GM12878 (cell line): ENCODE measurements around the gene HDHD3. TPM values are rescaled to one million over a fixed set of nuclear protein-coding genes. Genes with fewer than 3 reads are reported as not detected.

Experiments used
- ATAC-seq: fragments of 200-7000 bp; cut with Tn5 transposase; 3 replicates; pipeline ENCODE4 v1.9.1; 2020; ENCODE audit warnings: mild to moderate bottlenecking, moderate library complexity
- BruUV-seq: library from RNA; stranded (reverse); fragments of 400-500 nt; replicated peaks from 2 replicates; lab custom pipeline; 2021; lab: Mats Ljungman, UMichigan
- CTCF ChIA-PET: fragments of 300-600 bp; sonication (Branson Sonifier 250); formaldehyde crosslinking; extraction: SDS; loops from one replicate; lab custom pipeline; 2021; ENCODE audit warnings: inconsistent platforms; lab: Yijun Ruan, JAX
- POLR2A ChIA-PET: fragments of 350-600 bp; formaldehyde crosslinking; extraction: SDS; loops from one replicate; lab custom pipeline; 2021; ENCODE audit warnings: inconsistent platforms; lab: Charles Lee
- RAD21 ChIA-PET: fragments of 300-600 bp; sonication (Branson Sonifier 250); formaldehyde crosslinking; loops from one replicate; lab custom pipeline; 2023; ENCODE audit warnings: antibody characterized with exemption; ENCODE audit not compliant: unreplicated experiment; lab: Charles Lee
- SMC1A ChIA-PET: fragments of 300-600 bp; sonication (Branson Sonifier 250); formaldehyde crosslinking; loops from one replicate; lab custom pipeline; 2023; ENCODE audit not compliant: unreplicated experiment, uncharacterized antibody; lab: Charles Lee
- DNase-seq: peaks from one replicate; pipeline ENCODE4 v3.0.0-alpha.2; 2011; ENCODE audit warnings: low read depth, low spot score
- FAIRE-seq: peaks from 3 replicates; lab custom pipeline; 2011; peaks lifted over from hg19 to GRCh38; lab: Jason Lieb, UNC
- H2AFZ ChIP-seq: 2 replicates; pipeline ENCODE4 v1.6.0; 2011; ENCODE audit warnings: low read depth, low read length, control low read depth; ENCODE audit not compliant: control insufficient read depth
- H3K27ac ChIP-seq: 2 replicates; pipeline ENCODE4 v1.5.1; 2011; ENCODE audit warnings: control low read depth; ENCODE audit not compliant: control insufficient read depth, insufficient read depth
- H3K27me3 ChIP-seq, 2 experiments: replicated peaks in 1 of 2; 2 replicates each; pipeline versions ENCODE4 v1.6.0 to v1.6.1; 2011; ENCODE audit warnings: low read length in 1 of 2; ENCODE audit not compliant: control insufficient read depth in 2 of 2, insufficient read depth in 2 of 2
- H3K36me3 ChIP-seq, 2 experiments: 2 replicates each; pipeline ENCODE4 v1.5.1; 2011; ENCODE audit warnings: low read length in 1 of 2; ENCODE audit not compliant: control insufficient read depth in 2 of 2, insufficient read depth in 2 of 2
- H3K4me1 ChIP-seq: 2 replicates; pipeline ENCODE4 v1.6.1; 2011; ENCODE audit warnings: mild to moderate bottlenecking, low read length, moderate library complexity, mixed read lengths; ENCODE audit not compliant: control insufficient read depth, insufficient read depth
- H3K4me2 ChIP-seq: 2 replicates; pipeline ENCODE4 v1.6.0; 2011; ENCODE audit warnings: control low read depth; ENCODE audit not compliant: control insufficient read depth, insufficient read depth
- H3K4me3 ChIP-seq: fragments of 200-600 bp; sonication (generic); 2 replicates; pipeline ENCODE4 v1.5.1; 2016
- H3K79me2 ChIP-seq: 2 replicates; pipeline ENCODE4 v1.6.0; 2011; ENCODE audit warnings: low read length; ENCODE audit not compliant: control insufficient read depth, insufficient read depth
- H3K9ac ChIP-seq: 2 replicates; pipeline ENCODE4 v1.8.0; 2011; ENCODE audit warnings: low read length, control low read depth, mixed read lengths; ENCODE audit not compliant: control insufficient read depth, insufficient read depth
- H3K9me3 ChIP-seq: replicated peaks from 3 replicates; pipeline ENCODE4 v1.5.1; 2011; ENCODE audit warnings: mild to moderate bottlenecking, low read length; ENCODE audit not compliant: control insufficient read depth, insufficient read depth
- H4K20me1 ChIP-seq: 2 replicates; pipeline ENCODE4 v1.6.0; 2011; ENCODE audit not compliant: control insufficient read depth, insufficient read depth
- BRCA1 ChIP-seq: IDR thresholded peaks from 2 replicates; pipeline ENCODE4 v1.6.1; 2011; ENCODE audit warnings: low read depth, low read length, improper control_type of control experiment
- KLF5 ChIP-seq: fragments of 450-650 bp; IDR thresholded peaks from 2 replicates; pipeline ENCODE4 v1.6.1; 2014; ENCODE audit warnings: mild to moderate bottlenecking; ENCODE audit not compliant: partially characterized antibody
- MTA2 ChIP-seq: fragments of 450-650 bp; IDR thresholded peaks from 2 replicates; pipeline ENCODE4 v1.6.1; 2016; ENCODE audit warnings: low read depth, mild to moderate bottlenecking, moderate library complexity
- RAD51 ChIP-seq: fragments of 450-650 bp; IDR thresholded peaks from 2 replicates; pipeline ENCODE4 v1.6.1; 2016; ENCODE audit warnings: moderate library complexity, mild to moderate bottlenecking, inconsistent platforms
- RB1 ChIP-seq: fragments of 450-650 bp; formaldehyde crosslinking; IDR thresholded peaks from 2 replicates; pipeline ENCODE4 v1.6.1; 2017; ENCODE audit warnings: mild to moderate bottlenecking, borderline replicate concordance
- RCOR1 ChIP-seq: conservative IDR thresholded peaks from 2 replicates; pipeline ENCODE4 v1.6.1; 2012; ENCODE audit warnings: low read depth, low read length, improper control_type of control experiment
- SMAD5 ChIP-seq: IDR thresholded peaks from 2 replicates; pipeline ENCODE4 v1.6.1; 2016; ENCODE audit warnings: antibody characterized with exemption, low read depth
- STAT3 ChIP-seq: IDR thresholded peaks from 2 replicates; pipeline ENCODE4 v1.6.1; 2011; ENCODE audit warnings: low read depth, low read length, improper control_type of control experiment
- WGBS: methylation state at CpG from one replicate; pipeline ENCODE4 v1.1.6; 2016; ENCODE audit warnings: low lambda C conversion rate; ENCODE audit not compliant: insufficient replicate concordance, insufficient coverage; ENCODE audit errors: missing lambda C conversion rate; 5-methylcytosine and 5-hydroxymethylcytosine counted together
- in situ Hi-C: fragments of 300-500 bp; cut with MboI; formaldehyde crosslinking; loops from 9 replicates; pipeline ENCODE4 v1.14.3; 2018; ENCODE audit warnings: mixed read lengths
- intact Hi-C: fragments of 100-400 bp; cut with micrococcal nuclease; formaldehyde crosslinking; loops from one replicate; pipeline ENCODE4 v1.14.2; 2022; ENCODE audit not compliant: unreplicated experiment
- polyA plus RNA-seq, 11 experiments: library from polyadenylated mRNA; depleted of rRNA in 4 of 11; unstranded in 6 of 11; stranded (reverse) in 5 of 11; fragments of >200 nt; fragmentation: Nextera tagmentation in 4 of 11; fragmentation: Illumina TruSeq in 1 of 11; extraction: Ambion mirVana in 4 of 11; extraction: Trizol in 1 of 11; gene quantifications; 1 replicate in 1 of 11; 2 replicates in 10 of 11; pipeline versions ENCODE4 v1.2.1 to v1.2.3, GENCODE V29; 2011 to 2016; ENCODE audit warnings: inconsistent platforms in 2 of 11, missing spikeins in 2 of 11, low read depth in 1 of 11
- total RNA-seq, 4 experiments: library from RNA; depleted of rRNA in 3 of 4; stranded (reverse); fragments of >200 nt in 3 of 4; fragmentation: Illumina TruSeq in 1 of 4; extraction: Trizol in 1 of 4; gene quantifications; 2 replicates each; pipeline versions ENCODE4 v1.2.1 to v1.2.3, GENCODE V29; 2013 to 2021
- TF ChIP-seq, protein P1 (sequence below): fragments of 450-650 bp; IDR thresholded peaks from 2 replicates; pipeline ENCODE4 v1.6.1; 2018; ENCODE audit warnings: borderline replicate concordance, mild to moderate bottlenecking; ENCODE audit not compliant: partially characterized antibody
- TF ChIP-seq, protein P2 (sequence below): fragments of 450-650 bp; formaldehyde crosslinking; IDR thresholded peaks from 2 replicates; pipeline ENCODE4 v1.4.0; 2022; ENCODE audit warnings: mild to moderate bottlenecking, moderate library complexity
- TF ChIP-seq, protein P3 (sequence below): IDR thresholded peaks from 2 replicates; pipeline ENCODE4 v1.6.1; 2011; ENCODE audit warnings: mild to moderate bottlenecking, low read depth, low read length, moderate library complexity; ENCODE audit not compliant: insufficient replicate concordance
- TF ChIP-seq, protein P4 (sequence below): IDR thresholded peaks from 2 replicates; pipeline ENCODE4 v1.6.1; 2012; ENCODE audit warnings: mild to moderate bottlenecking, low read depth, low read length
- TF ChIP-seq, protein P5 (sequence below): IDR thresholded peaks from 2 replicates; pipeline ENCODE4 v1.6.1; 2012; ENCODE audit warnings: low read depth, low read length, improper control_type of control experiment

HDHD3 gene
- total and polyA plus RNA-seq, 10 of the 15 experiments (the other 5 are each of a cell fraction or from before 2014, with no cell fraction given), result 1.3 to 29.4 (median 17.9) TPM

DNA sequence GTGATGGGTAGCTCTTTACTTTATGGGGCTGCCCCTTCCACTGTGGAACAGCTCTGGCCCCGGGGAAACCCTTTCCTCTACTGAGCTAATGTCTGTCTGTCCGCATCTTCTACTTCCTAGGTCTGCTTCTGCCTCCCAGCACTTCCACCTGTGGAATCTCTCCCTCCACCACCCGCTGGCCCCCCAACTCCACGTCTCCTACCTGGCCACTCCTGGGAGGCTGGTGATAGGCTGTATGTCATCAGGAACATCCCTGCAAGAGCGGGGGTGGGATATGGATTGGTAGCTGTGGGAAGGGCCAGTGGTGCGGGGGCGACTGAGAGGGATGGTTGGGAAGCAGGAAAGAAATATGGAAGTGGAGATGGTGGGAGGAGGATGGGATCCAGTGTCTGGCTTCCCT lies 15.1 kb upstream of the HDHD3 start:
- 92% methylated on average over 7 of the region's 7 CpGs for WGBS
- TF ChIP-seq RCOR1 (no peak), RAD51 (no peak), RB1 (no peak), SMAD5 (no peak), KLF5 (no peak), STAT3 (no peak), BRCA1 (no peak), MTA2 (no peak)
- TF ChIP-seq, protein P1, sequence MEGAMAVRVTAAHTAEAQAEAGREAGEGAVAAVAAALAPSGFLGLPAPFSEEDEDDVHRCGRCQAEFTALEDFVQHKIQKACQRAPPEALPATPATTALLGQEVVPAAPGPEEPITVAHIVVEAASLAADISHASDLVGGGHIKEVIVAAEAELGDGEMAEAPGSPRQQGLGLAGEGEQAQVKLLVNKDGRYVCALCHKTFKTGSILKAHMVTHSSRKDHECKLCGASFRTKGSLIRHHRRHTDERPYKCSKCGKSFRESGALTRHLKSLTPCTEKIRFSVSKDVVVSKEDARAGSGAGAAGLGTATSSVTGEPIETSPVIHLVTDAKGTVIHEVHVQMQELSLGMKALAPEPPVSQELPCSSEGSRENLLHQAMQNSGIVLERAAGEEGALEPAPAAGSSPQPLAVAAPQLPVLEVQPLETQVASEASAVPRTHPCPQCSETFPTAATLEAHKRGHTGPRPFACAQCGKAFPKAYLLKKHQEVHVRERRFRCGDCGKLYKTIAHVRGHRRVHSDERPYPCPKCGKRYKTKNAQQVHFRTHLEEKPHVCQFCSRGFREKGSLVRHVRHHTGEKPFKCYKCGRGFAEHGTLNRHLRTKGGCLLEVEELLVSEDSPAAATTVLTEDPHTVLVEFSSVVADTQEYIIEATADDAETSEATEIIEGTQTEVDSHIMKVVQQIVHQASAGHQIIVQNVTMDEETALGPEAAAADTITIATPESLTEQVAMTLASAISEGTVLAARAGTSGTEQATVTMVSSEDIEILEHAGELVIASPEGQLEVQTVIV, result no peak
- TF ChIP-seq, protein P2, sequence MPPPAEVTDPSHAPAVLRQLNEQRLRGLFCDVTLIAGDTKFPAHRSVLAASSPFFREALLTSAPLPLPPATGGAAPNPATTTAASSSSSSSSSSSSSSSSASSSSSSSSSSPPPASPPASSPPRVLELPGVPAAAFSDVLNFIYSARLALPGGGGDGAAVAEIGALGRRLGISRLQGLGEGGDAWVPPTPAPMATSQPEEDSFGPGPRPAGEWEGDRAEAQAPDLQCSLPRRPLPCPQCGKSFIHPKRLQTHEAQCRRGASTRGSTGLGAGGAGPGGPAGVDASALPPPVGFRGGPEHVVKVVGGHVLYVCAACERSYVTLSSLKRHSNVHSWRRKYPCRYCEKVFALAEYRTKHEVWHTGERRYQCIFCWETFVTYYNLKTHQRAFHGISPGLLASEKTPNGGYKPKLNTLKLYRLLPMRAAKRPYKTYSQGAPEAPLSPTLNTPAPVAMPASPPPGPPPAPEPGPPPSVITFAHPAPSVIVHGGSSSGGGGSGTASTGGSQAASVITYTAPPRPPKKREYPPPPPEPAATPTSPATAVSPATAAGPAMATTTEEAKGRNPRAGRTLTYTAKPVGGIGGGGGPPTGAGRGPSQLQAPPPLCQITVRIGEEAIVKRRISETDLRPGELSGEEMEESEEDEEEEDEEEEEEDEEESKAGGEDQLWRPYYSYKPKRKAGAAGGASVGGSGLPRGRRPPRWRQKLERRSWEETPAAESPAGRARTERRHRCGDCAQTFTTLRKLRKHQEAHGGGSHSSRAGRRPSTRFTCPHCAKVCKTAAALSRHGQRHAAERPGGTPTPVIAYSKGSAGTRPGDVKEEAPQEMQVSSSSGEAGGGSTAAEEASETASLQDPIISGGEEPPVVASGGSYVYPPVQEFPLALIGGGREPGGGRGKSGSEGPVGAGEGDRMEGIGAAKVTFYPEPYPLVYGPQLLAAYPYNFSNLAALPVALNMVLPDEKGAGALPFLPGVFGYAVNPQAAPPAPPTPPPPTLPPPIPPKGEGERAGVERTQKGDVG, result no peak
- TF ChIP-seq, protein P3, sequence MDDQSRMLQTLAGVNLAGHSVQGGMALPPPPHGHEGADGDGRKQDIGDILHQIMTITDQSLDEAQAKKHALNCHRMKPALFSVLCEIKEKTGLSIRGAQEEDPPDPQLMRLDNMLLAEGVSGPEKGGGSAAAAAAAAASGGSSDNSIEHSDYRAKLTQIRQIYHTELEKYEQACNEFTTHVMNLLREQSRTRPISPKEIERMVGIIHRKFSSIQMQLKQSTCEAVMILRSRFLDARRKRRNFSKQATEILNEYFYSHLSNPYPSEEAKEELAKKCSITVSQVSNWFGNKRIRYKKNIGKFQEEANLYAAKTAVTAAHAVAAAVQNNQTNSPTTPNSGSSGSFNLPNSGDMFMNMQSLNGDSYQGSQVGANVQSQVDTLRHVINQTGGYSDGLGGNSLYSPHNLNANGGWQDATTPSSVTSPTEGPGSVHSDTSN, result no peak
- TF ChIP-seq, protein P4, sequence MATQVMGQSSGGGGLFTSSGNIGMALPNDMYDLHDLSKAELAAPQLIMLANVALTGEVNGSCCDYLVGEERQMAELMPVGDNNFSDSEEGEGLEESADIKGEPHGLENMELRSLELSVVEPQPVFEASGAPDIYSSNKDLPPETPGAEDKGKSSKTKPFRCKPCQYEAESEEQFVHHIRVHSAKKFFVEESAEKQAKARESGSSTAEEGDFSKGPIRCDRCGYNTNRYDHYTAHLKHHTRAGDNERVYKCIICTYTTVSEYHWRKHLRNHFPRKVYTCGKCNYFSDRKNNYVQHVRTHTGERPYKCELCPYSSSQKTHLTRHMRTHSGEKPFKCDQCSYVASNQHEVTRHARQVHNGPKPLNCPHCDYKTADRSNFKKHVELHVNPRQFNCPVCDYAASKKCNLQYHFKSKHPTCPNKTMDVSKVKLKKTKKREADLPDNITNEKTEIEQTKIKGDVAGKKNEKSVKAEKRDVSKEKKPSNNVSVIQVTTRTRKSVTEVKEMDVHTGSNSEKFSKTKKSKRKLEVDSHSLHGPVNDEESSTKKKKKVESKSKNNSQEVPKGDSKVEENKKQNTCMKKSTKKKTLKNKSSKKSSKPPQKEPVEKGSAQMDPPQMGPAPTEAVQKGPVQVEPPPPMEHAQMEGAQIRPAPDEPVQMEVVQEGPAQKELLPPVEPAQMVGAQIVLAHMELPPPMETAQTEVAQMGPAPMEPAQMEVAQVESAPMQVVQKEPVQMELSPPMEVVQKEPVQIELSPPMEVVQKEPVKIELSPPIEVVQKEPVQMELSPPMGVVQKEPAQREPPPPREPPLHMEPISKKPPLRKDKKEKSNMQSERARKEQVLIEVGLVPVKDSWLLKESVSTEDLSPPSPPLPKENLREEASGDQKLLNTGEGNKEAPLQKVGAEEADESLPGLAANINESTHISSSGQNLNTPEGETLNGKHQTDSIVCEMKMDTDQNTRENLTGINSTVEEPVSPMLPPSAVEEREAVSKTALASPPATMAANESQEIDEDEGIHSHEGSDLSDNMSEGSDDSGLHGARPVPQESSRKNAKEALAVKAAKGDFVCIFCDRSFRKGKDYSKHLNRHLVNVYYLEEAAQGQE, result no peak
- TF ChIP-seq, protein P5, sequence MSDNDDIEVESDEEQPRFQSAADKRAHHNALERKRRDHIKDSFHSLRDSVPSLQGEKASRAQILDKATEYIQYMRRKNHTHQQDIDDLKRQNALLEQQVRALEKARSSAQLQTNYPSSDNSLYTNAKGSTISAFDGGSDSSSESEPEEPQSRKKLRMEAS, result no peak

More for the DNA sequence above, 15.1 kb upstream of the HDHD3 start:
- ChIA-PET SMC1A (no interaction called here), CTCF (interaction anchor here (1.2 kb wide), 1 partner anchor 10 kb away, joined by 3 read pairs; the partner anchor contains the start of gene ALAD), RAD21 (no interaction called here), POLR2A (no interaction called here)
- no peak for ATAC-seq
- no peaks in the 10 kb centered on the region for H3K79me2 ChIP-seq
- H3K4me1 ChIP-seq, result no peaks in the 10 kb centered on the region
- no peaks in the 10 kb centered on the region for H3K9me3 ChIP-seq
- in situ Hi-C loops, result no loop called here
- H3K27me3 ChIP-seq, result no peaks in the 10 kb centered on the region
- H3K9ac ChIP-seq, result no peak overlapping the region
- no peak overlapping the region for H3K4me3 ChIP-seq
- intact Hi-C loops, result no loop called here
- DNase-seq, result no peak
- no peak overlapping the region for H3K4me2 ChIP-seq
- no TSS peak for BruUV-seq
- no peaks in the 10 kb centered on the region; the same call in 1 of the 2 replicates for H4K20me1 ChIP-seq
- H2AFZ ChIP-seq, result no peak overlapping the region
- no peak for FAIRE-seq
- H3K27ac ChIP-seq, result no peak overlapping the region
- peaks cover 0 to 10% of the 10 kb centered on the region in 2 experiments; a peak in 3 of 4 replicates for H3K36me3 ChIP-seq
